GM13977 (cell line): Measurements from ENCODE around the gene ACAP3.

ENCODE experiments used
- DNase-seq: peaks from one replicate; pipeline ENCODE4 v3.0.0; 2012; ENCODE audit warnings: low spot score
- CTCF ChIP-seq: IDR thresholded peaks from 2 replicates; pipeline ENCODE4 v1.5.1; 2012; ENCODE audit warnings: mild to moderate bottlenecking, control low read depth; ENCODE audit not compliant: insufficient read depth; ENCODE audit errors: extremely low read depth, missing control alignments
- in situ Hi-C: fragments of 300-500 bp; cut with MboI; formaldehyde crosslinking; loops from one replicate; pipeline ENCODE4 v1.12.0; 2022; ENCODE audit warnings: low sequenced_read_pairs, low pct_unique_long_range_greater_than_20kb, mixed read lengths, inconsistent platforms; ENCODE audit not compliant: unreplicated experiment

The ACAP3 gene

GRCh38 chr1:1270813-1271212 is 36.9 kb downstream of the ACAP3 start:
- TF ChIP-seq CTCF, result no peak
- in situ Hi-C loops, result no loop called here
- DNase-seq, result no peak

GRCh38 chr1:1268284-1268682 is 39.4 kb downstream of the ACAP3 start:
- TF ChIP-seq CTCF, result no peak
- no peak for DNase-seq
- in situ Hi-C loops, result no loop called here

GRCh38 chr1:1267488-1268283 is 40.0 kb downstream of the ACAP3 start:
- TF ChIP-seq CTCF, result no peak
- DNase-seq, result no peak
- in situ Hi-C loops, result no loop called here

GRCh38 chr1:1264868-1265272 is 42.9 kb downstream of the ACAP3 start:
- in situ Hi-C loops, result no loop called here
- DNase-seq, result no peak

GRCh38 chr1:1264026-1264425 is 43.7 kb downstream of the ACAP3 start:
- DNase-seq, result no peak
- in situ Hi-C loops, result no loop called here
- TF ChIP-seq CTCF, result no peak

More at GRCh38 chr1:1264868-1265272, 42.9 kb downstream of the ACAP3 start:
- TF ChIP-seq CTCF, result no peak

- in situ Hi-C loops, result no loop called here
- DNase-seq, result no peak
- no peak for TF ChIP-seq CTCF
Measured at GRCh38 chr1:1262758-1263157, 45.0 kb downstream of the ACAP3 start.

GRCh38 chr1:1262071-1262470 is 45.7 kb downstream of the ACAP3 start:
- TF ChIP-seq CTCF, result no peak
- in situ Hi-C loops, result no loop called here

More at GRCh38 chr1:1262071-1262470, 45.7 kb downstream of the ACAP3 start:
- DNase-seq, result no peak
